Activated T-cell treated with anti-CD3 and anti-CD28 coated beads for 1 hour (primary cell): ENCODE measurements around the gene ANAPC4.

ENCODE experiments used
- DNase-seq: peaks from one replicate; pipeline ENCODE4 v3.0.0-alpha.2; 2020; ENCODE audit warnings: low read depth

The ANAPC4 gene

GRCh38 chr4:25379591-25379990, 2.5 kb downstream of the ANAPC4 start:
- no peak for DNase-seq

GRCh38 chr4:25383647-25384046, 6.6 kb downstream of the ANAPC4 start:
- DNase-seq: no peak

GRCh38 chr4:25386926-25387325, 9.9 kb downstream of the ANAPC4 start:
- DNase-seq: no peak

- no peak for DNase-seq
Observed at GRCh38 chr4:25397305-25397704, 20.2 kb downstream of the ANAPC4 start.

GRCh38 chr4:25399510-25399909, 22.4 kb downstream of the ANAPC4 start:
- DNase-seq: no peak

GRCh38 chr4:25401066-25401465, 24.0 kb downstream of the ANAPC4 start:
- DNase-seq: no peak

GRCh38 chr4:25402521-25402920, 25.5 kb downstream of the ANAPC4 start:
- no peak for DNase-seq

- DNase-seq: no peak
Observed at GRCh38 chr4:25403699-25404098, 26.6 kb downstream of the ANAPC4 start.

- DNase-seq: no peak
Observed at GRCh38 chr4:25405453-25405852, 28.4 kb downstream of the ANAPC4 start.

GRCh38 chr4:25406081-25406692, 29.1 kb downstream of the ANAPC4 start:
- no peak for DNase-seq

- no peak for DNase-seq
Observed at GRCh38 chr4:25410820-25411529, 33.9 kb downstream of the ANAPC4 start.

GRCh38 chr4:25413261-25413660, 36.2 kb downstream of the ANAPC4 start:
- no peak for DNase-seq

GRCh38 chr4:25417014-25417413, 40.0 kb downstream of the ANAPC4 start:
- DNase-seq: no peak

- no peak for DNase-seq
Observed at GRCh38 chr4:25420931-25421330, 43.9 kb downstream of the ANAPC4 start.

- no peak for DNase-seq
Observed at GRCh38 chr4:25421816-25422525, 44.9 kb downstream of the ANAPC4 start.

- DNase-seq: no peak
Observed at GRCh38 chr4:25423548-25423947, 46.5 kb downstream of the ANAPC4 start.

GRCh38 chr4:25424539-25425228, 47.6 kb downstream of the ANAPC4 start:
- DNase-seq: no peak

GRCh38 chr4:25425361-25425760, 48.3 kb downstream of the ANAPC4 start:
- DNase-seq: no peak

- no peak for DNase-seq
Observed at GRCh38 chr4:25427871-25428270, 50.8 kb downstream of the ANAPC4 start.

- DNase-seq: no peak
Observed at GRCh38 chr4:25430630-25431029, 53.6 kb downstream of the ANAPC4 start.

- DNase-seq: no peak
Observed at GRCh38 chr4:25433966-25434827, 57.1 kb downstream of the ANAPC4 start.

- no peak for DNase-seq
Observed at GRCh38 chr4:25437926-25438325, 60.9 kb downstream of the ANAPC4 start.
